Stimulated activated CD4-positive, alpha-beta T cell treated with anti-CD3 and anti-CD28 coated beads, TNF-alpha, amount 100 ng/mL, for 4 hours (primary cell): Measurements from ENCODE around the gene WNK2.
"Not testable (repeated sequence)": the region's sequence is repeated elsewhere in the genome, so short reads cannot be mapped to it uniquely, and the experiment has no call there.

Experiments
- DNase-seq, 3 experiments: peaks; one replicate each; pipeline ENCODE4 v3.0.0-alpha.2; 2020; ENCODE audit warnings: low read depth in 3 of 3

WNK2 gene

GRCh38 chr9:93366486-93366885 lies 182.5 kb downstream of the WNK2 start:
- DNase-seq: not testable (repeated sequence)

GRCh38 chr9:93368437-93368836 lies 184.5 kb downstream of the WNK2 start:
- no peak for DNase-seq

GRCh38 chr9:93369686-93370085 lies 185.7 kb downstream of the WNK2 start:
- DNase-seq: no peak
